RWPE1 (cell line): ENCODE measurements around the gene ZNF236.

Experiments used
- CTCF ChIA-PET: fragments of 350-600 bp; sonication (Branson Sonifier 250); formaldehyde crosslinking; extraction: SDS; loops from one replicate; lab custom pipeline; 2021; lab: Yijun Ruan, JAX
- POLR2A ChIA-PET: fragments of 400-600 bp; formaldehyde crosslinking; extraction: SDS; loops from one replicate; lab custom pipeline; 2020; ENCODE audit warnings: antibody characterized with exemption; ENCODE audit not compliant: low non-redundant PET; lab: Yijun Ruan, JAX
- DNase-seq: peaks from one replicate; pipeline ENCODE4 v3.0.0; 2012; ENCODE audit warnings: low spot score
- H3K27ac ChIP-seq: fragments of 450-650 bp; 2 replicates; pipeline ENCODE4 v1.5.1; 2017
- CTCF ChIP-seq: fragments of 450-650 bp; conservative IDR thresholded peaks from 2 replicates; pipeline ENCODE4 v1.5.1; 2017; ENCODE audit warnings: low read depth, mild to moderate bottlenecking

Gene ZNF236

GRCh38 chr18:76908277-76908676 lies 85.9 kb downstream of the ZNF236 start:
- no peak for TF ChIP-seq CTCF
- H3K27ac ChIP-seq, result no peak overlapping the region
- ChIA-PET CTCF (no interaction called here), POLR2A (no interaction called here)
- no peak for DNase-seq

GRCh38 chr18:76909439-76909838 lies 87.1 kb downstream of the ZNF236 start:
- TF ChIP-seq CTCF, result no peak
- H3K27ac ChIP-seq, result no peak overlapping the region
- no peak for DNase-seq
- POLR2A ChIA-PET, result no interaction called here
- CTCF ChIA-PET, result no interaction called here

- DNase-seq, result no peak
- TF ChIP-seq CTCF, result no peak
- ChIA-PET CTCF (interaction anchor here (1.1 kb wide), 1 partner anchor 11 kb away, joined by 4 read pairs; no protein-coding TSS in a partner anchor), POLR2A (no interaction called here)
- no peak overlapping the region for H3K27ac ChIP-seq
These were observed 89.1 kb downstream of the ZNF236 start for GRCh38 chr18:76911440-76911839.

GRCh38 chr18:76913583-76913982 lies 91.2 kb downstream of the ZNF236 start:
- no peak for DNase-seq
- ChIA-PET CTCF (no interaction called here), POLR2A (no interaction called here)
- no peak overlapping the region for H3K27ac ChIP-seq
- no peak for TF ChIP-seq CTCF

- ChIA-PET POLR2A (no interaction called here), CTCF (no interaction called here)
- no peak for DNase-seq
- H3K27ac ChIP-seq, result no peak overlapping the region
- TF ChIP-seq CTCF, result no peak
These were observed 92.0 kb downstream of the ZNF236 start for GRCh38 chr18:76914314-76914713.

- TF ChIP-seq CTCF, result no peak
- no peak for DNase-seq
- CTCF ChIA-PET, result no interaction called here
- POLR2A ChIA-PET, result no interaction called here
- H3K27ac ChIP-seq, result no peak overlapping the region
These were observed 92.4 kb downstream of the ZNF236 start for GRCh38 chr18:76914796-76915195.

- POLR2A ChIA-PET, result no interaction called here
- no peak for DNase-seq
- H3K27ac ChIP-seq, result no peak overlapping the region
- no peak for TF ChIP-seq CTCF
- CTCF ChIA-PET, result no interaction called here
These were observed 93.1 kb downstream of the ZNF236 start for GRCh38 chr18:76915456-76915855.
